Measurements from ENCODE around the gene NTM.
"Not testable (repeated sequence)": the region's sequence is repeated elsewhere in the genome, so short reads cannot be mapped to it uniquely, and the experiment has no call there.

Gene NTM

GRCh38 chr11:131370090-131370751 lies at the start of gene NTM:
Gene NTM (plus strand): TSS chr11:131370615.
- ATAC-seq (no peak), DNase-seq (ENCODE audit: low spot score in 2 of 2) (no peak)
- Mint-ChIP-seq H3K27ac (no peak within 1 kb of the TSS), H3K36me3 (no peaks in the 10 kb centered on the region), H3K4me3 (no peak within 1 kb of the TSS), H3K4me1 (no peaks in the 10 kb centered on the region), H3K9me3 (no peaks in the 10 kb centered on the region)

GRCh38 chr11:131324921-131325570 lies 45.4 kb upstream of the NTM start:
- Mint-ChIP-seq H3K27ac (no peak overlapping the region), H3K36me3 (no peaks in the 10 kb centered on the region), H3K4me1 (no peaks in the 10 kb centered on the region), H3K4me3 (no peak overlapping the region), H3K9me3 (peaks cover 4% of the 10 kb centered on the region)
- DNase-seq (ENCODE audit: low spot score in 2 of 2) = no peak
- ATAC-seq = no peak

- no peak for ATAC-seq
- H3K4me1 Mint-ChIP-seq = no peaks in the 10 kb centered on the region
- DNase-seq (ENCODE audit: low spot score in 2 of 2) = no peak
- no peak overlapping the region for H3K4me3 Mint-ChIP-seq
- no peaks in the 10 kb centered on the region for H3K9me3 Mint-ChIP-seq
- H3K27ac Mint-ChIP-seq = no peak overlapping the region
- no peaks in the 10 kb centered on the region for H3K36me3 Mint-ChIP-seq
Observed at GRCh38 chr11:131326829-131327228, 43.6 kb upstream of the NTM start.

GRCh38 chr11:131327421-131327820 lies 43.0 kb upstream of the NTM start:
- no peaks in the 10 kb centered on the region for H3K36me3 Mint-ChIP-seq
- ATAC-seq (no peak), DNase-seq (ENCODE audit: low spot score in 2 of 2) (no peak)
- H3K9me3 Mint-ChIP-seq = no peaks in the 10 kb centered on the region
- no peak overlapping the region for H3K27ac Mint-ChIP-seq
- no peak overlapping the region for H3K4me3 Mint-ChIP-seq
- no peaks in the 10 kb centered on the region for H3K4me1 Mint-ChIP-seq

GRCh38 chr11:131328843-131329242 lies 41.6 kb upstream of the NTM start:
- Mint-ChIP-seq H3K4me3 (no peak overlapping the region), H3K9me3 (no peaks in the 10 kb centered on the region), H3K27ac (no peak overlapping the region), H3K36me3 (no peaks in the 10 kb centered on the region), H3K4me1 (no peaks in the 10 kb centered on the region)
- ATAC-seq = no peak
- DNase-seq (ENCODE audit: low spot score in 2 of 2) = no peak

- Mint-ChIP-seq H3K9me3 (no peaks in the 10 kb centered on the region), H3K4me3 (no peak overlapping the region), H3K27ac (no peak overlapping the region), H3K4me1 (no peaks in the 10 kb centered on the region), H3K36me3 (no peaks in the 10 kb centered on the region)
- no peak for DNase-seq (ENCODE audit: low spot score in 2 of 2)
- ATAC-seq = no peak
Observed at GRCh38 chr11:131331010-131331409, 39.4 kb upstream of the NTM start.

- no peak overlapping the region for H3K27ac Mint-ChIP-seq
- peaks cover 3% of the 10 kb centered on the region for H3K9me3 Mint-ChIP-seq
- DNase-seq (ENCODE audit: low spot score in 2 of 2) = no peak
- no peak overlapping the region for H3K4me3 Mint-ChIP-seq
- H3K4me1 Mint-ChIP-seq = no peaks in the 10 kb centered on the region
- no peak for ATAC-seq
- H3K36me3 Mint-ChIP-seq = no peaks in the 10 kb centered on the region
Observed at GRCh38 chr11:131331546-131331945, 38.9 kb upstream of the NTM start.

GRCh38 chr11:131334601-131335000 lies 35.8 kb upstream of the NTM start:
- H3K9me3 Mint-ChIP-seq = peaks cover 4% of the 10 kb centered on the region
- DNase-seq (ENCODE audit: low spot score in 2 of 2) = no peak
- H3K36me3 Mint-ChIP-seq = no peaks in the 10 kb centered on the region
- ATAC-seq = no peak
- H3K27ac Mint-ChIP-seq = no peak overlapping the region
- H3K4me3 Mint-ChIP-seq = no peak overlapping the region
- no peaks in the 10 kb centered on the region for H3K4me1 Mint-ChIP-seq

- H3K36me3 Mint-ChIP-seq; H3K27ac Mint-ChIP-seq; H3K9me3 Mint-ChIP-seq; ATAC-seq; H3K4me1 Mint-ChIP-seq; H3K4me3 Mint-ChIP-seq; DNase-seq (ENCODE audit: low spot score in 2 of 2): not testable (repeated sequence)
Observed at GRCh38 chr11:131341900-131342299, 28.5 kb upstream of the NTM start.

- not testable (repeated sequence) for H3K4me3 Mint-ChIP-seq; H3K4me1 Mint-ChIP-seq; H3K27ac Mint-ChIP-seq; ATAC-seq; H3K9me3 Mint-ChIP-seq; DNase-seq (ENCODE audit: low spot score in 2 of 2); H3K36me3 Mint-ChIP-seq
Observed at GRCh38 chr11:131342442-131342841, 28.0 kb upstream of the NTM start.

GRCh38 chr11:131345406-131345805 lies 25.0 kb upstream of the NTM start:
- H3K36me3 Mint-ChIP-seq = no peaks in the 10 kb centered on the region
- H3K4me3 Mint-ChIP-seq = no peak overlapping the region
- no peak for DNase-seq (ENCODE audit: low spot score in 2 of 2)
- no peaks in the 10 kb centered on the region for H3K9me3 Mint-ChIP-seq
- no peak overlapping the region for H3K27ac Mint-ChIP-seq
- no peak for ATAC-seq
- H3K4me1 Mint-ChIP-seq = no peaks in the 10 kb centered on the region

GRCh38 chr11:131349368-131350086 lies 20.9 kb upstream of the NTM start:
- Mint-ChIP-seq H3K27ac (no peak overlapping the region), H3K4me3 (no peak overlapping the region), H3K36me3 (no peaks in the 10 kb centered on the region), H3K9me3 (peaks cover 9% of the 10 kb centered on the region), H3K4me1 (no peaks in the 10 kb centered on the region)
- DNase-seq (ENCODE audit: low spot score in 2 of 2) (no peak), ATAC-seq (no peak)

- ATAC-seq (no peak), DNase-seq (ENCODE audit: low spot score in 2 of 2) (no peak)
- Mint-ChIP-seq H3K4me3 (no peak overlapping the region), H3K36me3 (no peaks in the 10 kb centered on the region), H3K4me1 (no peaks in the 10 kb centered on the region), H3K9me3 (peaks cover 9% of the 10 kb centered on the region), H3K27ac (no peak overlapping the region)
Observed at GRCh38 chr11:131350872-131351271, 19.5 kb upstream of the NTM start.

- no peak for ATAC-seq
- Mint-ChIP-seq H3K9me3 (peaks cover 9% of the 10 kb centered on the region), H3K4me3 (no peak overlapping the region), H3K27ac (no peak overlapping the region), H3K4me1 (no peaks in the 10 kb centered on the region), H3K36me3 (no peaks in the 10 kb centered on the region)
- DNase-seq (ENCODE audit: low spot score in 2 of 2) = no peak
Observed at GRCh38 chr11:131351848-131352247, 18.6 kb upstream of the NTM start.

- no peaks in the 10 kb centered on the region for H3K36me3 Mint-ChIP-seq
- H3K27ac Mint-ChIP-seq = no peak overlapping the region
- H3K4me1 Mint-ChIP-seq = no peaks in the 10 kb centered on the region
- ATAC-seq = no peak
- no peak overlapping the region for H3K4me3 Mint-ChIP-seq
- peaks cover 12% of the 10 kb centered on the region for H3K9me3 Mint-ChIP-seq
- DNase-seq (ENCODE audit: low spot score in 2 of 2) = no peak
Observed at GRCh38 chr11:131353766-131354165, 16.6 kb upstream of the NTM start.

GRCh38 chr11:131354251-131354701 lies 16.1 kb upstream of the NTM start:
- Mint-ChIP-seq H3K4me1 (no peaks in the 10 kb centered on the region), H3K27ac (no peak overlapping the region), H3K9me3 (peaks cover 12% of the 10 kb centered on the region), H3K4me3 (no peak overlapping the region), H3K36me3 (no peaks in the 10 kb centered on the region)
- ATAC-seq (no peak), DNase-seq (ENCODE audit: low spot score in 2 of 2) (no peak)

All from stimulated activated effector memory CD8-positive, alpha-beta T cell treated with anti-CD3 and anti-CD28 coated beads, Interleukin-12 subunit alpha, Interleukin-12 subunit beta, amount 100 ng/mL, for 72 hours (primary cell).